Mucosa of descending colon (tissue), 3 donors: ENCODE results near the gene NOTO. TPM values are rescaled to one million over a fixed set of nuclear protein-coding genes. Genes with fewer than 3 reads are reported as not detected.
"Not testable (repeated sequence)": the region's sequence is repeated elsewhere in the genome, so short reads cannot be mapped to it uniquely, and the experiment has no call there.

Experiments used
- ATAC-seq: fragments of 200-7000 bp; cut with Tn5 transposase; one replicate; pipeline ENCODE4 v1.9.1; 2020; ENCODE audit warnings: mild to moderate bottlenecking, moderate library complexity
- DNase-seq, 3 donors: peaks; one replicate each; pipeline ENCODE4 v3.0.0-alpha.2; 2020
- H3K36me3 ChIP-seq: fragments of 200-600 bp; one replicate; pipeline ENCODE4 v1.8.0; 2021; ENCODE audit warnings: low read depth, mild to moderate bottlenecking
- H3K4me1 ChIP-seq: fragments of 200-600 bp; one replicate; pipeline ENCODE4 v1.8.0; 2021; ENCODE audit warnings: low read depth, mild to moderate bottlenecking
- H3K4me3 ChIP-seq: fragments of 200-600 bp; one replicate; pipeline ENCODE4 v1.8.0; 2021; ENCODE audit warnings: mild to moderate bottlenecking
- H3K9me3 ChIP-seq: fragments of 200-600 bp; one replicate; pipeline ENCODE4 v1.8.0; 2021; ENCODE audit warnings: mild to moderate bottlenecking
- CTCF ChIP-seq: fragments of 200-600 bp; IDR thresholded peaks from one replicate; pipeline ENCODE4 v1.8.0; 2022; ENCODE audit warnings: antibody characterized with exemption, mild to moderate bottlenecking
- intact Hi-C, 2 donors: fragments of 100-400 bp; cut with DNase I in 1 of 2; cut with micrococcal nuclease in 1 of 2; formaldehyde crosslinking; loops; one replicate each; pipeline versions ENCODE4 v1.11.0 to v1.11.1; 2022; cut with DNase I, micrococcal nuclease
- total RNA-seq, 3 donors: library from RNA; stranded (reverse); fragmentation: NEBNext Ultra II Directional in 2 of 3; extraction: Animal tissue kit (Norgen Biotek cat#: 25700) in 2 of 3; gene quantifications; one replicate each; pipeline versions ENCODE4 v1.2.1 to v1.2.4, GENCODE V29; 2021 to 2023
- donor health status: DM: no; HTN: no; CAD: no; lungs with moderate emphysema.
- donor health status: DM: no; HTN: no; CAD: no.
- donor health status: DM: no; HTN: yes; CAD: no.

The NOTO gene
- total RNA-seq, 3 donors from 2014 or later: not detected

GRCh38 chr2:73197579-73197978 lies 4.8 kb upstream of the NOTO start:
- H3K36me3 ChIP-seq: no peaks in the 10 kb centered on the region
- intact Hi-C loops: no loop called here
- no peak for TF ChIP-seq CTCF
- no peak for DNase-seq
- peaks cover 7% of the 10 kb centered on the region for H3K4me1 ChIP-seq
- H3K4me3 ChIP-seq: no peak overlapping the region
- H3K9me3 ChIP-seq: no peaks in the 10 kb centered on the region
- no peak for ATAC-seq

GRCh38 chr2:73200281-73200680 lies 2.1 kb upstream of the NOTO start:
- DNase-seq, H3K9me3 ChIP-seq, ATAC-seq, H3K36me3 ChIP-seq, H3K4me3 ChIP-seq, intact Hi-C loops: not testable (repeated sequence)
- peaks cover 14% of the 10 kb centered on the region for H3K4me1 ChIP-seq

GRCh38 chr2:73203055-73203681 lies 794 bp downstream of the NOTO start:
- DNase-seq (no peak), ATAC-seq (peak; percentile 45)
- intact Hi-C loops: no loop called here

GRCh38 chr2:73205611-73206010 lies 3.2 kb downstream of the NOTO start:
- ATAC-seq: no peak
- no peaks in the 10 kb centered on the region for H3K36me3 ChIP-seq
- peaks cover 14% of the 10 kb centered on the region for H3K4me1 ChIP-seq
- intact Hi-C loops: no loop called here
- no peak for TF ChIP-seq CTCF
- DNase-seq: no peak
- H3K4me3 ChIP-seq: no peak overlapping the region
- H3K9me3 ChIP-seq: no peaks in the 10 kb centered on the region

More at GRCh38 chr2:73203055-73203681, 794 bp downstream of the NOTO start:
- no peak for TF ChIP-seq CTCF
- Histone ChIP-seq H3K4me3 (no peak overlapping the region), H3K4me1 (peaks cover 14% of the 10 kb centered on the region), H3K36me3 (no peaks in the 10 kb centered on the region), H3K9me3 (no peaks in the 10 kb centered on the region)

- Histone ChIP-seq H3K9me3 (no peaks in the 10 kb centered on the region), H3K4me3 (no peak overlapping the region), H3K36me3 (no peaks in the 10 kb centered on the region), H3K4me1 (peaks cover 1% of the 10 kb centered on the region)
- ATAC-seq: no peak
- no peak for DNase-seq
- no peak for TF ChIP-seq CTCF
- intact Hi-C loops: no loop called here
Measured at GRCh38 chr2:73208258-73208657, 5.9 kb downstream of the NOTO start.

GRCh38 chr2:73210019-73210418 lies 7.6 kb downstream of the NOTO start:
- no peaks in the 10 kb centered on the region for H3K9me3 ChIP-seq
- TF ChIP-seq CTCF: no peak
- DNase-seq (no peak), ATAC-seq (no peak)
- no peak overlapping the region for H3K4me3 ChIP-seq
- peaks cover 9% of the 10 kb centered on the region for H3K4me1 ChIP-seq
- intact Hi-C loops: no loop called here
- no peaks in the 10 kb centered on the region for H3K36me3 ChIP-seq
